ENCODE data around the gene LRFN5. TPM values are rescaled to one million over a fixed set of nuclear protein-coding genes. Genes with fewer than 3 reads are reported as not detected.

Gene LRFN5
- total RNA-seq, 1 experiment from 2014 or later, result not detected

DNA sequence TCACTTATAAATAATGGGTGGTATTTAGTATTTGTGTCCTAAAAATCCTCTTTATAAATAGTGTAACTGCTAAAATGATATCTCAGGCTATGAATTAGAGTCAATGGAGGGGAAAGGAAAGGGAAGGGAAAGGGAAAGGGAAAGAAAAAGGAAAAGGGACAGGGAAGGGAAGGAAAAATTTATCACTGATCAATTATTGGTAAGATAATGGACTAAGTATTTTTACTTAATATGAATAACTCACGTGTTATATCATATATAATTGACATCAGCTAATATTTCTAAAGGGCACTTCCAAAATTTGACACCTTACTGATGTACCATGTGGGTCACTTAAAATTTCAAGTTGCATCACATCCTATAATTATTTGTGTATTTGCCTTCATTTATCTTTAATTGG lies 193.1 kb downstream of the LRFN5 start (continued):
- TF ChIP-seq, protein P1, sequence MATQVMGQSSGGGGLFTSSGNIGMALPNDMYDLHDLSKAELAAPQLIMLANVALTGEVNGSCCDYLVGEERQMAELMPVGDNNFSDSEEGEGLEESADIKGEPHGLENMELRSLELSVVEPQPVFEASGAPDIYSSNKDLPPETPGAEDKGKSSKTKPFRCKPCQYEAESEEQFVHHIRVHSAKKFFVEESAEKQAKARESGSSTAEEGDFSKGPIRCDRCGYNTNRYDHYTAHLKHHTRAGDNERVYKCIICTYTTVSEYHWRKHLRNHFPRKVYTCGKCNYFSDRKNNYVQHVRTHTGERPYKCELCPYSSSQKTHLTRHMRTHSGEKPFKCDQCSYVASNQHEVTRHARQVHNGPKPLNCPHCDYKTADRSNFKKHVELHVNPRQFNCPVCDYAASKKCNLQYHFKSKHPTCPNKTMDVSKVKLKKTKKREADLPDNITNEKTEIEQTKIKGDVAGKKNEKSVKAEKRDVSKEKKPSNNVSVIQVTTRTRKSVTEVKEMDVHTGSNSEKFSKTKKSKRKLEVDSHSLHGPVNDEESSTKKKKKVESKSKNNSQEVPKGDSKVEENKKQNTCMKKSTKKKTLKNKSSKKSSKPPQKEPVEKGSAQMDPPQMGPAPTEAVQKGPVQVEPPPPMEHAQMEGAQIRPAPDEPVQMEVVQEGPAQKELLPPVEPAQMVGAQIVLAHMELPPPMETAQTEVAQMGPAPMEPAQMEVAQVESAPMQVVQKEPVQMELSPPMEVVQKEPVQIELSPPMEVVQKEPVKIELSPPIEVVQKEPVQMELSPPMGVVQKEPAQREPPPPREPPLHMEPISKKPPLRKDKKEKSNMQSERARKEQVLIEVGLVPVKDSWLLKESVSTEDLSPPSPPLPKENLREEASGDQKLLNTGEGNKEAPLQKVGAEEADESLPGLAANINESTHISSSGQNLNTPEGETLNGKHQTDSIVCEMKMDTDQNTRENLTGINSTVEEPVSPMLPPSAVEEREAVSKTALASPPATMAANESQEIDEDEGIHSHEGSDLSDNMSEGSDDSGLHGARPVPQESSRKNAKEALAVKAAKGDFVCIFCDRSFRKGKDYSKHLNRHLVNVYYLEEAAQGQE (IDR thresholded peaks at IDR 0.05; ENCODE audit: low read depth), result no peak
- TF ChIP-seq POLR2AphosphoS5 (IDR thresholded peaks at IDR 0.05; ENCODE audit: low read depth, low read length), result no peak

DNA sequence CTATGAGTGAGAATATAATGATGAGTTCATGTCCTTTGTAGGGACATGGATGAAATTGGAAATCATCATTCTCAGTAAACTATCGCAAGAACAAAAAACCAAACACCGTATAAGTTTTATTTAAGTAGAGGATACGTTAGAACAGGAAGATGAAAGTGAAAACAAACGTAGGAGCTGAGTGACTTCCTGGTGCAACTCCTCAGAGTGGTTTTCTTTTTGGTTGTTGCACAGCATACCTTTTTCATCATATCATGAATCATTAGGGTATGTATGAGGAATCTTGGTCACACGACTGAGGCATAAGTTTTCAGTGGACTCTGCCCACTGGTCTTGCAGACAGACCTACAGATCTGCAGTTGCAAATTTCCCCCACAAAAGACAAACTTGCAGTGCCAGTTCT lies 199.0 kb downstream of the LRFN5 start:
- H3K4me1 ChIP-seq (ENCODE audit: control insufficient read depth in 1 of 2, insufficient read depth in 2 of 2, low read length in 2 of 2), result no peaks in the 10 kb centered on the region
- no peaks in the 10 kb centered on the region for H3K27me3 ChIP-seq (ENCODE audit: insufficient read depth, low read length)
- no peak overlapping the region for H3K27ac ChIP-seq (ENCODE audit: low read depth, low read length)
- no peaks in the 10 kb centered on the region for H4K20me1 ChIP-seq (ENCODE audit: insufficient read depth)
- CTCF ChIA-PET, result no interaction called here
- ATAC-seq, result no peak
- POLR2A ChIA-PET, result no interaction called here
- H3K4me3 ChIP-seq (replicated peaks in 1 of 2; ENCODE audit: low read depth in 1 of 2, low read length in 2 of 2), result no peak overlapping the region
- no peak for DNase-seq (ENCODE audit: low read depth, low spot score)
- no peak overlapping the region for H3K4me2 ChIP-seq (ENCODE audit: low read length)
- BruUV-seq (replicated peaks), result no TSS peak
- H3K79me2 ChIP-seq (ENCODE audit: insufficient read depth, low read length), result no peaks in the 10 kb centered on the region
- no peak overlapping the region for H2AFZ ChIP-seq (ENCODE audit: low read depth, low read length, poor library complexity, severe bottlenecking)
- H3K36me3 ChIP-seq (ENCODE audit: control insufficient read depth in 1 of 2, insufficient read depth in 2 of 2, low read length in 2 of 2), result no peaks in the 10 kb centered on the region
- intact Hi-C loops (cut with micrococcal nuclease), result no loop called here
- no peaks in the 10 kb centered on the region; a peak in 2 of 4 replicates for H3K9me3 ChIP-seq (ENCODE audit: control insufficient read depth in 1 of 2, insufficient read depth in 1 of 2, low read depth in 1 of 2, low read length in 2 of 2)
- TF ChIP-seq, protein P2, sequence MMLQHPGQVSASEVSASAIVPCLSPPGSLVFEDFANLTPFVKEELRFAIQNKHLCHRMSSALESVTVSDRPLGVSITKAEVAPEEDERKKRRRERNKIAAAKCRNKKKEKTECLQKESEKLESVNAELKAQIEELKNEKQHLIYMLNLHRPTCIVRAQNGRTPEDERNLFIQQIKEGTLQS (IDR thresholded peaks at IDR 0.05), result no peak
- no peak for TF ChIP-seq SP1 (IDR thresholded peaks at IDR 0.05; ENCODE audit: low read depth)
- TF ChIP-seq ELF1 (IDR thresholded peaks at IDR 0.05; ENCODE audit: borderline replicate concordance, low read depth), result no peak
- TF ChIP-seq, protein P1 (IDR thresholded peaks at IDR 0.05; ENCODE audit: low read depth), result no peak
- TF ChIP-seq RAD21 (IDR thresholded peaks at IDR 0.05; ENCODE audit: low read depth), result no peak
- TF ChIP-seq EGR1 (IDR thresholded peaks at IDR 0.05; ENCODE audit: low read depth), result no peak
- no peak for TF ChIP-seq POLR2AphosphoS5 (IDR thresholded peaks at IDR 0.05; ENCODE audit: low read depth, low read length)
- TF ChIP-seq POLR2A (IDR thresholded peaks at IDR 0.05; ENCODE audit: borderline replicate concordance, extremely low read depth, insufficient read depth, insufficient read length), result no peak
- H3K9me2 ChIP-seq (ENCODE audit: insufficient read depth), result no peaks in the 10 kb centered on the region
- RAD21 ChIA-PET (ENCODE audit: low non-redundant PET in 1 of 2, low total read pairs in 2 of 2, uncharacterized antibody in 2 of 2, unreplicated experiment in 2 of 2), result no interaction called here
- no peak overlapping the region for H3K9ac ChIP-seq (ENCODE audit: low read length)

All from HCT116 (cell line).